Glutamatergic neuron (in vitro differentiated cells): ENCODE measurements around the gene VAX1. TPM values are rescaled to one million over a fixed set of nuclear protein-coding genes. Genes with fewer than 3 reads are reported as not detected.

ENCODE experiments used
- DNase-seq: peaks from one replicate; pipeline ENCODE4 v3.0.0; 2022
- H3K27ac Mint-ChIP-seq: one replicate; pipeline ENCODE4 v1.8.0; 2020; ENCODE audit warnings: mild to moderate bottlenecking, mixed read lengths, inconsistent platforms; ENCODE audit not compliant: unreplicated experiment
- H3K27me3 Mint-ChIP-seq: one replicate; pipeline ENCODE4 v1.8.0; 2020; ENCODE audit warnings: mild to moderate bottlenecking, moderate library complexity, mixed read lengths, inconsistent platforms; ENCODE audit not compliant: unreplicated experiment
- H3K36me3 Mint-ChIP-seq: one replicate; pipeline ENCODE4 v1.8.0; 2020; ENCODE audit warnings: mild to moderate bottlenecking, mixed read lengths, inconsistent platforms; ENCODE audit not compliant: unreplicated experiment
- H3K4me1 Mint-ChIP-seq: one replicate; pipeline ENCODE4 v1.8.0; 2020; ENCODE audit warnings: mild to moderate bottlenecking, low read depth, mixed read lengths, inconsistent platforms; ENCODE audit not compliant: unreplicated experiment
- H3K4me3 Mint-ChIP-seq: one replicate; pipeline ENCODE4 v1.8.0; 2020; ENCODE audit warnings: mild to moderate bottlenecking, mixed read lengths, inconsistent platforms; ENCODE audit not compliant: unreplicated experiment
- H3K9me3 Mint-ChIP-seq: one replicate; pipeline ENCODE4 v1.8.0; 2020; ENCODE audit warnings: mild to moderate bottlenecking, moderate library complexity, mixed read lengths, inconsistent platforms; ENCODE audit not compliant: unreplicated experiment
- total RNA-seq: library from RNA; stranded (reverse); fragmentation: NEBNext Ultra II Directional; extraction: Animal tissue kit (Norgen Biotek cat#: 25700); gene quantifications from one replicate; pipeline ENCODE4 v1.2.1, GENCODE V29; 2021; ENCODE audit not compliant: unreplicated experiment
- TF ChIP-seq, protein P1 (sequence below): fragments of 200-600 bp; sonication (generic); IDR thresholded peaks from one replicate; pipeline ENCODE4 v1.5.0; 2021; ENCODE audit not compliant: partially characterized antibody, unreplicated experiment

Gene VAX1
- total RNA-seq, 1 donor from 2014 or later = 0.27 TPM

GRCh38 chr10:117159390-117159789 is 21.3 kb upstream of the VAX1 start:
- Mint-ChIP-seq H3K4me1 (no peaks in the 10 kb centered on the region), H3K27me3 (peaks cover 9% of the 10 kb centered on the region), H3K27ac (no peak overlapping the region), H3K4me3 (no peak overlapping the region), H3K36me3 (peaks cover 5% of the 10 kb centered on the region), H3K9me3 (peaks cover 8% of the 10 kb centered on the region)
- TF ChIP-seq, protein P1, sequence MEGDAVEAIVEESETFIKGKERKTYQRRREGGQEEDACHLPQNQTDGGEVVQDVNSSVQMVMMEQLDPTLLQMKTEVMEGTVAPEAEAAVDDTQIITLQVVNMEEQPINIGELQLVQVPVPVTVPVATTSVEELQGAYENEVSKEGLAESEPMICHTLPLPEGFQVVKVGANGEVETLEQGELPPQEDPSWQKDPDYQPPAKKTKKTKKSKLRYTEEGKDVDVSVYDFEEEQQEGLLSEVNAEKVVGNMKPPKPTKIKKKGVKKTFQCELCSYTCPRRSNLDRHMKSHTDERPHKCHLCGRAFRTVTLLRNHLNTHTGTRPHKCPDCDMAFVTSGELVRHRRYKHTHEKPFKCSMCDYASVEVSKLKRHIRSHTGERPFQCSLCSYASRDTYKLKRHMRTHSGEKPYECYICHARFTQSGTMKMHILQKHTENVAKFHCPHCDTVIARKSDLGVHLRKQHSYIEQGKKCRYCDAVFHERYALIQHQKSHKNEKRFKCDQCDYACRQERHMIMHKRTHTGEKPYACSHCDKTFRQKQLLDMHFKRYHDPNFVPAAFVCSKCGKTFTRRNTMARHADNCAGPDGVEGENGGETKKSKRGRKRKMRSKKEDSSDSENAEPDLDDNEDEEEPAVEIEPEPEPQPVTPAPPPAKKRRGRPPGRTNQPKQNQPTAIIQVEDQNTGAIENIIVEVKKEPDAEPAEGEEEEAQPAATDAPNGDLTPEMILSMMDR = no peak
- no peak for DNase-seq

DNA sequence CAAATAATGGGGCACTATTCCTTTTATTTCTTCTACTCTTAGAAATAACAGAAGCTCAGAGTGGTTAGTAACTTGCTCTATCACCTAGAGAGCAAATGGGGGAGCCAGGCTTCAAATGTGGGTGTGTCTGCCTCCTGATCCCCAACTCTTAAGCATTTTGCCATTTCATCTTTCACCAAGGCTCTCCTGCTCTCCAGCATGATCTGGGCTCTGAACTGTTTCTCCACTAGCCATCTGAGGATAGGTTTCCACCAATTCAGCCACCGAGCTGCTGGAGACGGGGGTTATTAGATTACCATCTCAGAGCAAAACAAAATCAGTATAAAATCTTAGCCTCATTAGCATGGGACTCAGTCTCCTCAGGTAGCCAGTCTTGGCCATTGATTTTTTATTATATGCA is 20.2 kb upstream of the VAX1 start:
- H3K9me3 Mint-ChIP-seq = peaks cover 6% of the 10 kb centered on the region
- peaks cover 4% of the 10 kb centered on the region for H3K27me3 Mint-ChIP-seq
- H3K4me3 Mint-ChIP-seq = no peak overlapping the region
- H3K27ac Mint-ChIP-seq = no peak overlapping the region
- peaks cover 5% of the 10 kb centered on the region for H3K36me3 Mint-ChIP-seq
- TF ChIP-seq, protein P1 = no peak
- DNase-seq = no peak
- no peaks in the 10 kb centered on the region for H3K4me1 Mint-ChIP-seq

DNA sequence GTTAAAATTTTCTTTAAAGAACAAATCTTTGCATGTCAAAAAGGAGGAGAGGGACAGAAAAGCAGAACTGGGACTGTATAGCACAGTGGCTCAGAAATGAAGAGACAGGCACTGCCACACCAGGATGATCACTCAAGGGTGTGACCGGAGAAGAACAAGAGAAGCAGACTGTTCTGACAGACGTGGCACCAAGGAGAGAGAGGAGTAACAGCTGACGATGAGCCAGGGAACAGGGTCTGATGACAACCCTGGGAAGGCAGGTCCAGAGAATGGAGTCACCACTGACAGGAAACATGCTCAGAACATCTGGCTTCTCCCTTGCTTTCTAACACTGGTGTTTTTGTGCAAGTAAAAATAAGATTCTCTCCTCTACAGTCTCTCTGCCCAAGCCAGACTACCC is 14.6 kb upstream of the VAX1 start:
- Mint-ChIP-seq H3K36me3 (peaks cover 5% of the 10 kb centered on the region), H3K27ac (no peak overlapping the region), H3K4me3 (no peak overlapping the region), H3K27me3 (peaks cover 7% of the 10 kb centered on the region), H3K9me3 (peaks cover 6% of the 10 kb centered on the region), H3K4me1 (peaks cover 7% of the 10 kb centered on the region)
- TF ChIP-seq, protein P1 = no peak
- DNase-seq = no peak

DNA sequence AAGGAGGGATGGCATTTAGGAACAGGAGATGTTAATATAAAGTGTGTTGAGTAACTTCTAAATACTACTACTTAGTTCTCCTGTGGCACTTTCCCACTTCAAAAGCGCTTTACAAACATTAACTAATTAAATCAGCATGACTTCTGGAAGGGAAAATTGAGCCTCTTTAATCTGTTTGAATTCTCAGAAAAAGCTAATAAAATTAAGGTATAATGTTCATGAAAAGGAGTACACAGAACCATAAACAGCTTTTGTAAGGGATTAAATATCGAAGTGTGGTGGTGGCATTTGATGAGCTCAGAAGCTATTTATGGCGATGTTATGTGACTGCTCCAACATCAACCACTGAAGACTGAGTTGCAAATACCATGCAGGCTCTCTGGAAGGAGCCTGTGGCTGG is 10.2 kb upstream of the VAX1 start:
- Mint-ChIP-seq H3K27ac (no peak overlapping the region), H3K4me3 (no peak overlapping the region), H3K27me3 (peaks cover 7% of the 10 kb centered on the region), H3K36me3 (no peaks in the 10 kb centered on the region), H3K9me3 (peaks cover 5% of the 10 kb centered on the region), H3K4me1 (peaks cover 7% of the 10 kb centered on the region)
- DNase-seq = no peak
- TF ChIP-seq, protein P1 = no peak

GRCh38 chr10:117145019-117145418 is 6.9 kb upstream of the VAX1 start:
- Mint-ChIP-seq H3K36me3 (no peaks in the 10 kb centered on the region), H3K4me3 (no peak overlapping the region), H3K9me3 (peaks cover 6% of the 10 kb centered on the region), H3K27ac (no peak overlapping the region), H3K4me1 (no peaks in the 10 kb centered on the region), H3K27me3 (peaks cover 12% of the 10 kb centered on the region)
- no peak for DNase-seq
- TF ChIP-seq, protein P1 = no peak
